NCI-H2171 (cell line): ENCODE measurements around the gene ARHGAP8.

Experiments used
- DNase-seq: peaks from one replicate; lab custom pipeline; 2025; lab: John Stamatoyannopoulos, UW

ARHGAP8 gene

GRCh38 chr22:44752285-44753188 lies at the start of gene ARHGAP8:
TSS of gene ARHGAP8 (plus strand) at chr22:44752575. CDS start at chr22:44786528, 33,953 bp downstream.
- peak; percentile 43 for DNase-seq

GRCh38 chr22:44703255-44703870 lies 49.0 kb upstream of the ARHGAP8 start:
- no peak for DNase-seq

- DNase-seq = no peak
Measured at GRCh38 chr22:44704159-44705021, 48.0 kb upstream of the ARHGAP8 start.

GRCh38 chr22:44705022-44705297 lies 47.4 kb upstream of the ARHGAP8 start:
- DNase-seq = no peak

- DNase-seq = no peak
Measured at GRCh38 chr22:44706488-44706887, 45.9 kb upstream of the ARHGAP8 start.

- no peak for DNase-seq
Measured at GRCh38 chr22:44707178-44707577, 45.2 kb upstream of the ARHGAP8 start.

GRCh38 chr22:44707752-44708151 lies 44.6 kb upstream of the ARHGAP8 start:
- no peak for DNase-seq

GRCh38 chr22:44709881-44710392 lies 42.4 kb upstream of the ARHGAP8 start:
- no peak for DNase-seq

- DNase-seq = no peak
Measured at GRCh38 chr22:44710474-44711240, 41.7 kb upstream of the ARHGAP8 start.

GRCh38 chr22:44711241-44711560 lies 41.2 kb upstream of the ARHGAP8 start:
- DNase-seq = no peak

GRCh38 chr22:44711690-44712555 lies 40.5 kb upstream of the ARHGAP8 start:
- peak; percentile 68 for DNase-seq

- no peak for DNase-seq
Measured at GRCh38 chr22:44712962-44713361, 39.4 kb upstream of the ARHGAP8 start.

- DNase-seq = no peak
Measured at GRCh38 chr22:44714703-44715350, 37.5 kb upstream of the ARHGAP8 start.

- DNase-seq = no peak
Measured at GRCh38 chr22:44718418-44718817, 34.0 kb upstream of the ARHGAP8 start.

GRCh38 chr22:44719586-44720368 lies 32.6 kb upstream of the ARHGAP8 start:
- DNase-seq = no peak

- DNase-seq = no peak
Measured at GRCh38 chr22:44721213-44721612, 31.2 kb upstream of the ARHGAP8 start.

- DNase-seq = no peak
Measured at GRCh38 chr22:44722611-44723010, 29.8 kb upstream of the ARHGAP8 start.

- no peak for DNase-seq
Measured at GRCh38 chr22:44723801-44724200, 28.6 kb upstream of the ARHGAP8 start.

GRCh38 chr22:44724416-44724815 lies 28.0 kb upstream of the ARHGAP8 start:
- DNase-seq = no peak
